ENCODE measurements around the gene ANKRD6.
A peak's percentile ranks its signal among the peaks of the same experiment; 100 is the strongest.
"Not testable (repeated sequence)": the region's sequence is repeated elsewhere in the genome, so short reads cannot be mapped to it uniquely, and the experiment has no call there.

Gene ANKRD6

GRCh38 chr6:89640804-89641203 is 207.9 kb downstream of the ANKRD6 start:
- no peak for TF ChIP-seq CTCF (conservative IDR thresholded peaks at IDR 0.05; ENCODE audit: control insufficient read depth, insufficient read depth, low read depth, low read length)
- peak; percentile 34 for DNase-seq (ENCODE audit: low read depth)
- no peak overlapping the region for H3K4me3 ChIP-seq (ENCODE audit: control insufficient read depth, low read depth, low read length)

GRCh38 chr6:89641581-89641980 is 208.6 kb downstream of the ANKRD6 start:
- not testable (repeated sequence) for H3K4me3 ChIP-seq (ENCODE audit: control insufficient read depth, low read depth, low read length); DNase-seq (ENCODE audit: low read depth)

- no peak for TF ChIP-seq CTCF (conservative IDR thresholded peaks at IDR 0.05; ENCODE audit: control insufficient read depth, insufficient read depth, low read depth, low read length)
- H3K4me3 ChIP-seq (ENCODE audit: control insufficient read depth, low read depth, low read length), result no peak overlapping the region
- DNase-seq (ENCODE audit: low read depth), result no peak
These were observed 210.0 kb downstream of the ANKRD6 start for GRCh38 chr6:89642956-89643355.

- no peak for TF ChIP-seq CTCF (conservative IDR thresholded peaks at IDR 0.05; ENCODE audit: control insufficient read depth, insufficient read depth, low read depth, low read length)
- DNase-seq (ENCODE audit: low read depth), result no peak
- H3K4me3 ChIP-seq (ENCODE audit: control insufficient read depth, low read depth, low read length), result no peak overlapping the region
These were observed 210.5 kb downstream of the ANKRD6 start for GRCh38 chr6:89643406-89643805.

GRCh38 chr6:89644864-89645263 is 211.9 kb downstream of the ANKRD6 start:
- no peak for DNase-seq (ENCODE audit: low read depth)
- TF ChIP-seq CTCF (conservative IDR thresholded peaks at IDR 0.05; ENCODE audit: control insufficient read depth, insufficient read depth, low read depth, low read length), result no peak
- H3K4me3 ChIP-seq (ENCODE audit: control insufficient read depth, low read depth, low read length), result no peak overlapping the region

GRCh38 chr6:89649682-89650081 is 216.7 kb downstream of the ANKRD6 start:
- DNase-seq (ENCODE audit: low read depth), result no peak
- TF ChIP-seq CTCF (conservative IDR thresholded peaks at IDR 0.05; ENCODE audit: control insufficient read depth, insufficient read depth, low read depth, low read length), result no peak
- no peak overlapping the region for H3K4me3 ChIP-seq (ENCODE audit: control insufficient read depth, low read depth, low read length)

- no peak for DNase-seq (ENCODE audit: low read depth)
- no peak overlapping the region for H3K4me3 ChIP-seq (ENCODE audit: control insufficient read depth, low read depth, low read length)
- no peak for TF ChIP-seq CTCF (conservative IDR thresholded peaks at IDR 0.05; ENCODE audit: control insufficient read depth, insufficient read depth, low read depth, low read length)
These were observed 217.6 kb downstream of the ANKRD6 start for GRCh38 chr6:89650579-89650978.
